Esophagus muscularis mucosa (tissue), 4 donors: Measurements from ENCODE around the gene CCN5. TPM values are rescaled to one million over a fixed set of nuclear protein-coding genes. Genes with fewer than 3 reads are reported as not detected.

Experiments
- DNase-seq: peaks from one replicate; pipeline ENCODE4 v3.0.0-alpha.2; 2017; ENCODE audit errors: extremely low spot score
- H3K27ac ChIP-seq, 4 donors: fragments of 200-600 bp; sonication (generic); replicated peaks in 1 of 4; 1 replicate in 3 of 4; 2 replicates in 1 of 4; pipeline ENCODE4 v1.5.1; 2016 to 2019; ENCODE audit warnings: mild to moderate bottlenecking in 1 of 4
- H3K27me3 ChIP-seq, 4 donors: fragments of 200-600 bp; sonication (generic); one replicate each; pipeline versions ENCODE4 v1.5.1 to v1.6.0; 2016 to 2019
- H3K36me3 ChIP-seq, 4 donors: fragments of 200-600 bp; sonication (generic); one replicate each; pipeline ENCODE4 v1.5.1; 2016 to 2019
- H3K4me1 ChIP-seq, 4 donors: fragments of 200-600 bp; sonication (generic); one replicate each; pipeline ENCODE4 v1.5.1; 2016 to 2019
- H3K4me3 ChIP-seq, 4 donors: fragments of 200-600 bp; sonication (generic); 1 replicate in 2 of 4; 2 replicates in 2 of 4; pipeline ENCODE4 v1.5.1; 2016 to 2019; ENCODE audit warnings: mild to moderate bottlenecking in 4 of 4, moderate library complexity in 1 of 4
- H3K9me3 ChIP-seq, 4 donors: fragments of 200-600 bp; sonication (generic); 1 replicate in 3 of 4; 2 replicates in 1 of 4; pipeline ENCODE4 v1.5.1; 2016 to 2019
- CTCF ChIP-seq, 3 experiments: fragments of 200-600 bp in 2 of 3; fragments of 450-650 bp in 1 of 3; sonication (generic) in 2 of 3; IDR thresholded peaks; one replicate each; pipeline ENCODE4 v1.5.1; 2017 to 2019; ENCODE audit warnings: antibody characterized with exemption in 3 of 3, mild to moderate bottlenecking in 2 of 3, moderate library complexity in 1 of 3
- EP300 ChIP-seq: sonication (generic); formaldehyde crosslinking; IDR thresholded peaks from one replicate; pipeline ENCODE4 v1.6.1; 2017; ENCODE audit warnings: antibody characterized with exemption
- POLR2A ChIP-seq: fragments of 450-650 bp; IDR thresholded peaks from one replicate; pipeline ENCODE4 v1.6.1; 2017; ENCODE audit warnings: antibody characterized with exemption, moderate library complexity, mild to moderate bottlenecking, low read depth
- POLR2AphosphoS5 ChIP-seq, 2 donors: sonication (generic); formaldehyde crosslinking; IDR thresholded peaks; one replicate each; pipeline ENCODE4 v1.6.1; 2017; ENCODE audit warnings: antibody characterized with exemption in 2 of 2
- WGBS: methylation state at CpG from one replicate; pipeline ENCODE4 v1.1.5; 2018; 5-methylcytosine and 5-hydroxymethylcytosine counted together
- intact Hi-C: fragments of 100-400 bp; cut with DNase I; formaldehyde crosslinking; loops from one replicate; pipeline ENCODE4 v1.15.1; 2023
- total RNA-seq, 4 donors: library from RNA; depleted of rRNA; stranded (reverse); fragments of >200 nt; gene quantifications; one replicate each; pipeline versions ENCODE4 v1.1.0 to v1.2.1, GENCODE V29; 2016

The CCN5 gene
- total RNA-seq, 4 donors from 2014 or later, result 350 to 833 (median 456) TPM

GRCh38 chr20:44692932-44693480 is 22.2 kb upstream of the CCN5 start:
- WGBS, result 42% methylated on average over 2 of the region's 7 CpGs

GRCh38 chr20:44693627-44694026 is 21.5 kb upstream of the CCN5 start:
- intact Hi-C loops, result no loop called here
- H3K27me3 ChIP-seq, result no peaks in the 10 kb centered on the region
- H3K4me3 ChIP-seq, result no peak overlapping the region
- DNase-seq, result no peak
- H3K9me3 ChIP-seq, result no peaks in the 10 kb centered on the region
- H3K36me3 ChIP-seq, result no peaks in the 10 kb centered on the region
- no peak for TF ChIP-seq POLR2AphosphoS5 (IDR thresholded peaks at IDR 0.05)
- no peak for TF ChIP-seq CTCF (IDR thresholded peaks at IDR 0.05)
- no peak for TF ChIP-seq POLR2A
- no peak for TF ChIP-seq EP300
- peaks cover 58 to 87% (median 81%) of the 10 kb centered on the region in 4 donors for H3K4me1 ChIP-seq
- H3K27ac ChIP-seq, result peak overlapping the region; percentile 87 to 91 (median 90)

More at GRCh38 chr20:44692932-44693480, 22.2 kb upstream of the CCN5 start:
- intact Hi-C loops, result no loop called here
- H3K36me3 ChIP-seq, result no peaks in the 10 kb centered on the region
- peak; percentile 95 for DNase-seq
- H3K27me3 ChIP-seq, result no peaks in the 10 kb centered on the region
- no peak overlapping the region for H3K4me3 ChIP-seq
- no peak for TF ChIP-seq CTCF (IDR thresholded peaks at IDR 0.05)
- peak; percentile 84 for TF ChIP-seq EP300
- TF ChIP-seq POLR2AphosphoS5 (IDR thresholded peaks at IDR 0.05), result peak; percentile 82 to 90
- no peak for TF ChIP-seq POLR2A
- no peaks in the 10 kb centered on the region for H3K9me3 ChIP-seq
- peaks cover 58 to 86% (median 77%) of the 10 kb centered on the region in 4 donors for H3K4me1 ChIP-seq
- H3K27ac ChIP-seq, result peak overlapping the region; percentile 87 to 91 (median 90)

GRCh38 chr20:44694159-44694558 is 21.0 kb upstream of the CCN5 start:
- no peak for TF ChIP-seq POLR2A
- TF ChIP-seq EP300, result no peak
- TF ChIP-seq POLR2AphosphoS5 (IDR thresholded peaks at IDR 0.05), result no peak
- TF ChIP-seq CTCF (IDR thresholded peaks at IDR 0.05), result no peak
- Histone ChIP-seq H3K27ac (peak overlapping the region; percentile 87 to 91 (median 90)), H3K9me3 (no peaks in the 10 kb centered on the region), H3K4me3 (no peak overlapping the region), H3K27me3 (no peaks in the 10 kb centered on the region), H3K36me3 (no peaks in the 10 kb centered on the region), H3K4me1 (peaks cover 58 to 93% (median 85%) of the 10 kb centered on the region in 4 donors)
- no peak for DNase-seq
- intact Hi-C loops, result no loop called here
- WGBS, result 86% methylated on average over 4 of the region's 4 CpGs

GRCh38 chr20:44695295-44695673 is 19.9 kb upstream of the CCN5 start:
- intact Hi-C loops, result no loop called here
- no peak for DNase-seq
- WGBS, result 32% methylated on average over 2 of the region's 2 CpGs
- Histone ChIP-seq H3K9me3 (no peaks in the 10 kb centered on the region), H3K27ac (peak overlapping the region; percentile 87 to 91 (median 90)), H3K4me1 (peaks cover 54 to 96% (median 80%) of the 10 kb centered on the region in 4 donors), H3K36me3 (no peaks in the 10 kb centered on the region), H3K4me3 (peak overlapping the region in 1 of 4 donors; percentile 28), H3K27me3 (no peaks in the 10 kb centered on the region)
- TF ChIP-seq POLR2AphosphoS5 (IDR thresholded peaks at IDR 0.05) (no peak), EP300 (no peak), POLR2A (no peak), CTCF (IDR thresholded peaks at IDR 0.05) (no peak)
